H9 (cell line): ENCODE results near the gene DEPDC5. TPM values are rescaled to one million over a fixed set of nuclear protein-coding genes. Genes with fewer than 3 reads are reported as not detected.

ENCODE experiments used
- DNase-seq: peaks from one replicate; pipeline ENCODE4 v3.0.0-alpha.2; 2017
- H2AFZ ChIP-seq: one replicate; pipeline ENCODE4 v1.6.1; 2013; ENCODE audit warnings: mild to moderate bottlenecking, low read length, control low read depth, moderate library complexity
- H2AK5ac ChIP-seq: 2 replicates; pipeline ENCODE4 v1.6.1; 2013; ENCODE audit warnings: low read length, control low read depth, mixed read lengths; ENCODE audit not compliant: insufficient read length
- H2BK120ac ChIP-seq: one replicate; pipeline ENCODE4 v1.6.1; 2013; ENCODE audit warnings: low read depth, mild to moderate bottlenecking, low read length, control low read depth, inconsistent platforms; ENCODE audit not compliant: poor library complexity, severe bottlenecking
- H2BK12ac ChIP-seq: 2 replicates; pipeline ENCODE4 v1.6.1; 2013; ENCODE audit warnings: low read length, control low read depth, mixed read lengths, low read depth; ENCODE audit not compliant: insufficient read length
- H2BK15ac ChIP-seq: 2 replicates; pipeline ENCODE4 v1.6.1; 2013; ENCODE audit warnings: low read depth, low read length, control low read depth
- H2BK20ac ChIP-seq: one replicate; pipeline ENCODE4 v1.6.1; 2013; ENCODE audit warnings: low read depth, mild to moderate bottlenecking, low read length, control low read depth, inconsistent platforms; ENCODE audit not compliant: poor library complexity, severe bottlenecking
- H2BK5ac ChIP-seq: 2 replicates; pipeline ENCODE4 v1.6.1; 2013; ENCODE audit warnings: low read length, control low read depth, mixed read lengths; ENCODE audit not compliant: insufficient read length
- H3K14ac ChIP-seq: 2 replicates; pipeline ENCODE4 v1.6.1; 2013; ENCODE audit warnings: low read length, control low read depth; ENCODE audit not compliant: insufficient read depth
- H3K18ac ChIP-seq: 2 replicates; pipeline ENCODE4 v1.6.1; 2013; ENCODE audit warnings: low read depth, mild to moderate bottlenecking, mixed read lengths, low read length, control low read depth; ENCODE audit not compliant: insufficient read length
- H3K23ac ChIP-seq: 2 replicates; pipeline ENCODE4 v1.6.1; 2013; ENCODE audit warnings: low read length, control low read depth, mixed read lengths, low read depth; ENCODE audit not compliant: insufficient read length
- H3K23me2 ChIP-seq: 2 replicates; pipeline ENCODE4 v1.6.1; 2013; ENCODE audit warnings: low read depth, mild to moderate bottlenecking, mixed read lengths, low read length, control low read depth; ENCODE audit not compliant: insufficient read length, poor library complexity, severe bottlenecking
- H3K27ac ChIP-seq: 2 replicates; pipeline ENCODE4 v1.5.1; 2013; ENCODE audit warnings: low read length, control low read depth, mixed read lengths, low read depth; ENCODE audit not compliant: insufficient read length
- H3K27me3 ChIP-seq: 2 replicates; pipeline ENCODE4 v1.6.1; 2013; ENCODE audit warnings: low read length, control low read depth, inconsistent platforms; ENCODE audit not compliant: insufficient read depth
- H3K4ac ChIP-seq: 2 replicates; pipeline ENCODE4 v1.6.1; 2013; ENCODE audit warnings: low read depth, mild to moderate bottlenecking, control low read depth, inconsistent platforms, low read length, moderate library complexity
- H3K4me1 ChIP-seq: 2 replicates; pipeline ENCODE4 v1.6.1; 2013; ENCODE audit warnings: low read length, control low read depth, inconsistent platforms; ENCODE audit not compliant: insufficient read depth
- H3K4me2 ChIP-seq: 2 replicates; pipeline ENCODE4 v1.6.1; 2013; ENCODE audit warnings: low read length, control low read depth, mixed read lengths; ENCODE audit not compliant: insufficient read length, insufficient read depth
- H3K56ac ChIP-seq: 2 replicates; pipeline ENCODE4 v1.6.1; 2013; ENCODE audit warnings: low read depth, mild to moderate bottlenecking, mixed read lengths, low read length, control low read depth; ENCODE audit not compliant: insufficient read length
- H3K79me1 ChIP-seq: 2 replicates; pipeline ENCODE4 v1.6.1; 2013; ENCODE audit warnings: low read depth, mild to moderate bottlenecking, moderate library complexity, low read length, control low read depth, inconsistent platforms; ENCODE audit not compliant: insufficient read depth, poor library complexity, severe bottlenecking
- H3K79me2 ChIP-seq: 2 replicates; pipeline ENCODE4 v1.6.1; 2013; ENCODE audit warnings: low read length, control low read depth, inconsistent platforms; ENCODE audit not compliant: insufficient read depth
- H3K9ac ChIP-seq: 2 replicates; pipeline ENCODE4 v1.6.1; 2013; ENCODE audit warnings: low read length, control low read depth, mixed read lengths; ENCODE audit not compliant: insufficient read length; ENCODE audit errors: extremely low read depth
- H3K9me3 ChIP-seq: one replicate; pipeline ENCODE4 v1.6.1; 2013; ENCODE audit warnings: low read depth, low read length, inconsistent platforms; ENCODE audit not compliant: control insufficient read depth
- H3T11ph ChIP-seq: one replicate; pipeline ENCODE4 v1.6.1; 2013; ENCODE audit warnings: mild to moderate bottlenecking, low read length, control low read depth, inconsistent platforms
- H4K20me1 ChIP-seq: one replicate; pipeline ENCODE4 v1.6.1; 2013; ENCODE audit not compliant: control insufficient read depth, insufficient read length, insufficient read depth
- H4K5ac ChIP-seq: 2 replicates; pipeline ENCODE4 v1.6.1; 2013; ENCODE audit warnings: low read depth, mild to moderate bottlenecking, mixed read lengths, low read length, control low read depth; ENCODE audit not compliant: insufficient read length
- H4K8ac ChIP-seq: replicated peaks from 2 replicates; pipeline ENCODE4 v1.6.1; 2013; ENCODE audit warnings: low read length, control low read depth, mixed read lengths, low read depth; ENCODE audit not compliant: insufficient read length
- H4K91ac ChIP-seq: 2 replicates; pipeline ENCODE4 v1.6.1; 2013; ENCODE audit warnings: low read depth, mild to moderate bottlenecking, moderate library complexity, mixed read lengths, low read length, control low read depth; ENCODE audit not compliant: insufficient read length
- H3K27ac Mint-ChIP-seq, 3 experiments: 2 replicates in 2 of 3; 3 replicates in 1 of 3; pipeline ENCODE4 v1.8.0; 2020 to 2021; ENCODE audit warnings: mixed read lengths in 3 of 3, mild to moderate bottlenecking in 1 of 3, moderate library complexity in 1 of 3
- H3K27me3 Mint-ChIP-seq: 2 replicates; pipeline ENCODE4 v1.8.0; 2021; ENCODE audit warnings: low read depth, mild to moderate bottlenecking, moderate library complexity, mixed read lengths
- H3K36me3 Mint-ChIP-seq, 3 experiments: 2 replicates in 2 of 3; 3 replicates in 1 of 3; pipeline ENCODE4 v1.8.0; 2020 to 2021; ENCODE audit warnings: low read depth in 3 of 3, mixed read lengths in 3 of 3; ENCODE audit not compliant: insufficient read depth in 1 of 3
- H3K4me1 Mint-ChIP-seq, 2 experiments: 2 replicates each; pipeline ENCODE4 v1.8.0; 2020; ENCODE audit warnings: mixed read lengths in 2 of 2
- H3K4me3 Mint-ChIP-seq, 2 experiments: 2 replicates in 1 of 2; 3 replicates in 1 of 2; pipeline ENCODE4 v1.8.0; 2020 to 2021; ENCODE audit warnings: mild to moderate bottlenecking in 2 of 2, mixed read lengths in 2 of 2, moderate library complexity in 1 of 2
- H3K9me3 Mint-ChIP-seq, 2 experiments: 2 replicates in 1 of 2; 3 replicates in 1 of 2; pipeline ENCODE4 v1.8.0; 2020; ENCODE audit warnings: mild to moderate bottlenecking in 2 of 2, mixed read lengths in 2 of 2, moderate library complexity in 1 of 2
- WGBS: extraction: QIAGEN DNeasy Blood & Tissue Kit; methylation state at CpG from one replicate; pipeline ENCODE4 v1.1.7; 2013; ENCODE audit warnings: missing lambda C conversion rate, low lambda C conversion rate, mixed read lengths; ENCODE audit not compliant: insufficient read length; ENCODE audit errors: extremely low coverage; 5-methylcytosine and 5-hydroxymethylcytosine counted together
- total RNA-seq: library from RNA; stranded (reverse); gene quantifications from 2 replicates; pipeline ENCODE4 v1.2.1, GENCODE V29; 2021
- TF ChIP-seq, protein P1 (sequence below): fragments of 200-600 bp; sonication (generic); conservative IDR thresholded peaks from 3 replicates; pipeline ENCODE4 v1.8.0; 2021; ENCODE audit warnings: antibody characterized with exemption, mild to moderate bottlenecking

DEPDC5 gene
- total RNA-seq, 1 experiment from 2014 or later, result 29.2 TPM

DNA sequence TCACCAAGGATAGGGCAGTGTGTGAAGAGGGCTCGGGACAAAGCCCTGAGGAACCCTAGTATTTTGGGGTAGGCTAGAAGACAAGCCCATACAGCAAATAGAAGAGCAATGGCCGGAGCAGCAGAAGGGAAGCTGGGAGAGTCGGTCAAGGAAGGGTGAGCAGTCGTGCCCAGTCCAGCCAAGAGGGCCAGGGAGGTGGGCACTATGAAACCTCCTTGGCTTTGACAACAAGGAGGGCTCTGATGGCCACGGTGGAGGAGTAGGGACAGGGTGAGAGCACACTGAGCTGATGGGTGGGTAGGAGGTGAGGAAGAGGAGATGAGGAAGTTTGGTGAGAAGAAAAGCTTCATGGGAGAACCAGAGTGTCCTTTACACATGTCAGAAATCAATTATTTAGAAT, 188.3 kb downstream of the DEPDC5 start:
- peaks cover 0 to 1% (median 1%) of the 10 kb centered on the region in 3 experiments; a peak in 4 of 7 replicates for H3K36me3 Mint-ChIP-seq
- H3T11ph ChIP-seq, result no peak overlapping the region
- H3K4me3 Mint-ChIP-seq, result peak overlapping the region in 1 of 2 experiments; percentile 39; a peak in 2 of 5 replicates

More for the DNA sequence above, 188.3 kb downstream of the DEPDC5 start:
- H3K18ac ChIP-seq, result no peak overlapping the region
- Mint-ChIP-seq H3K27me3 (peaks cover 18% of the 10 kb centered on the region), H3K27ac (no peak overlapping the region), H3K9me3 (no peaks in the 10 kb centered on the region), H3K4me1 (peaks cover 6 to 11% of the 10 kb centered on the region in 2 experiments)
- no CpG with 5 or more reads among the region's 5 CpGs for WGBS
- no peaks in the 10 kb centered on the region for H3K79me1 ChIP-seq
- H3K9ac ChIP-seq, result no peak overlapping the region
- H3K23ac ChIP-seq, result no peak overlapping the region
- no peak overlapping the region for H3K4me2 ChIP-seq
- no peak overlapping the region for H4K8ac ChIP-seq
- H4K20me1 ChIP-seq, result no peaks in the 10 kb centered on the region
- no peak overlapping the region for H3K27ac ChIP-seq
- peaks cover 14% of the 10 kb centered on the region for H3K23me2 ChIP-seq
- H2BK120ac ChIP-seq, result no peak overlapping the region
- no peak overlapping the region for H2BK12ac ChIP-seq
- no peak overlapping the region for H2BK15ac ChIP-seq
- H3K9me3 ChIP-seq, result no peaks in the 10 kb centered on the region
- H3K27me3 ChIP-seq, result no peaks in the 10 kb centered on the region
- no peak overlapping the region for H4K5ac ChIP-seq
- DNase-seq, result no peak
- no peak overlapping the region for H3K56ac ChIP-seq
- H2AFZ ChIP-seq, result no peak overlapping the region
- no peak overlapping the region for H2BK5ac ChIP-seq
- no peak overlapping the region for H2BK20ac ChIP-seq
- peaks cover 20% of the 10 kb centered on the region; the same call in 1 of the 2 replicates for H3K79me2 ChIP-seq
- H3K4me1 ChIP-seq, result no peaks in the 10 kb centered on the region; the same call in 1 of the 2 replicates
- no peak overlapping the region for H3K14ac ChIP-seq
- H2AK5ac ChIP-seq, result no peak overlapping the region
- H4K91ac ChIP-seq, result no peak overlapping the region
- no peak overlapping the region for H3K4ac ChIP-seq
- TF ChIP-seq, protein P1, sequence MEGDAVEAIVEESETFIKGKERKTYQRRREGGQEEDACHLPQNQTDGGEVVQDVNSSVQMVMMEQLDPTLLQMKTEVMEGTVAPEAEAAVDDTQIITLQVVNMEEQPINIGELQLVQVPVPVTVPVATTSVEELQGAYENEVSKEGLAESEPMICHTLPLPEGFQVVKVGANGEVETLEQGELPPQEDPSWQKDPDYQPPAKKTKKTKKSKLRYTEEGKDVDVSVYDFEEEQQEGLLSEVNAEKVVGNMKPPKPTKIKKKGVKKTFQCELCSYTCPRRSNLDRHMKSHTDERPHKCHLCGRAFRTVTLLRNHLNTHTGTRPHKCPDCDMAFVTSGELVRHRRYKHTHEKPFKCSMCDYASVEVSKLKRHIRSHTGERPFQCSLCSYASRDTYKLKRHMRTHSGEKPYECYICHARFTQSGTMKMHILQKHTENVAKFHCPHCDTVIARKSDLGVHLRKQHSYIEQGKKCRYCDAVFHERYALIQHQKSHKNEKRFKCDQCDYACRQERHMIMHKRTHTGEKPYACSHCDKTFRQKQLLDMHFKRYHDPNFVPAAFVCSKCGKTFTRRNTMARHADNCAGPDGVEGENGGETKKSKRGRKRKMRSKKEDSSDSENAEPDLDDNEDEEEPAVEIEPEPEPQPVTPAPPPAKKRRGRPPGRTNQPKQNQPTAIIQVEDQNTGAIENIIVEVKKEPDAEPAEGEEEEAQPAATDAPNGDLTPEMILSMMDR, result no peak
